GM23338 (cell line): ENCODE data around the gene AOAH. TPM values are rescaled to one million over a fixed set of nuclear protein-coding genes. Genes with fewer than 3 reads are reported as not detected.

ENCODE experiments used
- ATAC-seq: fragments of 200-7000 bp; cut with Tn5 transposase; 3 replicates; pipeline ENCODE4 v1.9.1; 2020
- DNase-seq: peaks from one replicate; pipeline ENCODE4 v3.0.0-alpha.2; 2015; ENCODE audit warnings: low spot score
- H2AFZ ChIP-seq: fragments of 200-600 bp; sonication (generic); 2 replicates; pipeline ENCODE4 v1.8.0; 2016; ENCODE audit warnings: antibody characterized with exemption, mild to moderate bottlenecking, moderate library complexity
- H3F3A ChIP-seq: fragments of 200-600 bp; sonication (generic); replicated peaks from 2 replicates; pipeline ENCODE4 v1.8.0; 2017; ENCODE audit warnings: antibody characterized with exemption, mixed run types, low read depth
- H3K27ac ChIP-seq: fragments of 200-600 bp; sonication (generic); 2 replicates; pipeline ENCODE4 v1.6.1; 2016; ENCODE audit warnings: low read depth
- H3K27me3 ChIP-seq: fragments of 200-600 bp; sonication (generic); 2 replicates; pipeline ENCODE4 v1.8.0; 2016; ENCODE audit warnings: mild to moderate bottlenecking, mixed run types, moderate library complexity; ENCODE audit not compliant: insufficient read depth
- H3K36me3 ChIP-seq: fragments of 200-600 bp; sonication (generic); 2 replicates; pipeline ENCODE4 v1.8.0; 2016; ENCODE audit warnings: mild to moderate bottlenecking; ENCODE audit not compliant: insufficient read depth
- H3K4me1 ChIP-seq: fragments of 200-600 bp; sonication (generic); 2 replicates; pipeline ENCODE4 v1.8.0; 2016; ENCODE audit warnings: mild to moderate bottlenecking, moderate library complexity; ENCODE audit not compliant: insufficient read depth
- H3K4me2 ChIP-seq: fragments of 200-600 bp; sonication (generic); 2 replicates; pipeline ENCODE4 v1.7.1; 2017; ENCODE audit warnings: mixed run types
- H3K4me3 ChIP-seq: fragments of 200-600 bp; sonication (generic); 2 replicates; pipeline ENCODE4 v1.6.1; 2016; ENCODE audit warnings: mixed run types
- H3K79me2 ChIP-seq: fragments of 200-600 bp; sonication (generic); replicated peaks from 2 replicates; pipeline ENCODE4 v1.8.0; 2017; ENCODE audit warnings: mild to moderate bottlenecking; ENCODE audit not compliant: insufficient read depth
- H3K9me2 ChIP-seq: fragments of 200-600 bp; sonication (generic); 2 replicates; pipeline ENCODE4 v1.8.0; 2017; ENCODE audit not compliant: insufficient read depth
- H4K20me1 ChIP-seq: fragments of 200-600 bp; sonication (generic); replicated peaks from 2 replicates; pipeline ENCODE4 v1.8.0; 2017; ENCODE audit warnings: mild to moderate bottlenecking; ENCODE audit not compliant: insufficient read depth
- H3K27ac Mint-ChIP-seq: 2 replicates; pipeline ENCODE4 v1.8.0; 2020; ENCODE audit warnings: inconsistent platforms, mild to moderate bottlenecking, moderate library complexity, mixed read lengths
- H3K27me3 Mint-ChIP-seq: 3 replicates; pipeline ENCODE4 v1.8.0; 2022; ENCODE audit warnings: low read depth, mild to moderate bottlenecking, moderate library complexity, mixed read lengths, inconsistent platforms; ENCODE audit not compliant: insufficient read depth, poor library complexity
- H3K36me3 Mint-ChIP-seq: 3 replicates; pipeline ENCODE4 v1.8.0; 2021; ENCODE audit warnings: low read depth, mild to moderate bottlenecking, inconsistent platforms, moderate library complexity, mixed read lengths
- H3K4me1 Mint-ChIP-seq: 3 replicates; pipeline ENCODE4 v1.8.0; 2020; ENCODE audit warnings: mild to moderate bottlenecking, inconsistent platforms, mixed read lengths
- H3K4me3 Mint-ChIP-seq: 3 replicates; pipeline ENCODE4 v1.8.0; 2021; ENCODE audit warnings: moderate library complexity, mild to moderate bottlenecking, inconsistent platforms, mixed read lengths
- H3K9me3 Mint-ChIP-seq: 3 replicates; pipeline ENCODE4 v1.8.0; 2020; ENCODE audit warnings: moderate library complexity, mild to moderate bottlenecking, inconsistent platforms, mixed read lengths
- CREB1 ChIP-seq: fragments of 250-450 bp; sonication (Bioruptor Pico); IDR thresholded peaks from 2 replicates; pipeline ENCODE4 v1.5.0; 2020; ENCODE audit warnings: low read depth, mild to moderate bottlenecking, moderate library complexity
- ETS1 ChIP-seq: IDR thresholded peaks from 2 replicates; pipeline ENCODE4 v1.6.1; 2016; ENCODE audit warnings: antibody characterized with exemption
- EZH2phosphoT487 ChIP-seq: fragments of 200-600 bp; sonication (generic); IDR thresholded peaks from one replicate; pipeline ENCODE4 v1.8.1; 2018; ENCODE audit warnings: antibody characterized with exemption; ENCODE audit not compliant: unreplicated experiment
- JUNB ChIP-seq: IDR thresholded peaks from one replicate; pipeline ENCODE4 v1.6.1; 2016; ENCODE audit warnings: antibody characterized with exemption; ENCODE audit not compliant: unreplicated experiment
- NANOG ChIP-seq: IDR thresholded peaks from 2 replicates; pipeline ENCODE4 v1.6.1; 2016; ENCODE audit warnings: antibody characterized with exemption, borderline replicate concordance
- REST ChIP-seq: IDR thresholded peaks from one replicate; pipeline ENCODE4 v1.6.1; 2018; ENCODE audit warnings: antibody characterized with exemption; ENCODE audit not compliant: unreplicated experiment
- STAT1 ChIP-seq: IDR thresholded peaks from one replicate; pipeline ENCODE4 v1.6.1; 2016; ENCODE audit warnings: antibody characterized with exemption; ENCODE audit not compliant: unreplicated experiment
- ZNF331 ChIP-seq: fragments of 250-450 bp; sonication (Bioruptor Pico); IDR thresholded peaks from 2 replicates; pipeline ENCODE4 v1.5.0; 2020; ENCODE audit warnings: low read depth, mild to moderate bottlenecking, moderate library complexity
- polyA plus RNA-seq: library from polyadenylated mRNA; unstranded; fragments of >200 nt; fragmentation: Nextera tagmentation; extraction: Ambion mirVana; gene quantifications from 2 replicates; pipeline ENCODE4 v1.2.1, GENCODE V29; 2016
- total RNA-seq: library from RNA; depleted of rRNA; stranded (reverse); fragments of >200 nt; shearing (Covaris generic); gene quantifications from 2 replicates; pipeline ENCODE4 v1.2.3, GENCODE V29; 2014
- TF ChIP-seq, protein P1 (sequence below), 2 experiments: fragments of 200-600 bp in 1 of 2; sonication (generic) in 1 of 2; conservative IDR thresholded peaks; 2 replicates each; pipeline versions ENCODE4 v1.5.1 to v1.6.1; 2016 to 2017; ENCODE audit warnings: antibody characterized with exemption in 2 of 2, low read depth in 2 of 2, mild to moderate bottlenecking in 2 of 2, moderate library complexity in 1 of 2

Gene AOAH
- total and polyA plus RNA-seq, 2 experiments from 2014 or later = not detected

GRCh38 chr7:36671432-36671829 lies 52.9 kb downstream of the AOAH start:
- H3K4me3 Mint-ChIP-seq = no peak overlapping the region
- Histone ChIP-seq H3K27me3 (no peaks in the 10 kb centered on the region), H3K4me3 (no peak overlapping the region), H3K9me2 (no peaks in the 10 kb centered on the region), H3K4me2 (no peak overlapping the region), H3K27ac (no peak overlapping the region), H3K79me2 (no peaks in the 10 kb centered on the region), H3K36me3 (no peaks in the 10 kb centered on the region), H4K20me1 (no peaks in the 10 kb centered on the region), H2AFZ (no peak overlapping the region), H3K4me1 (no peaks in the 10 kb centered on the region), H3F3A (no peaks in the 10 kb centered on the region)
- H3K4me1 Mint-ChIP-seq = peaks cover 3% of the 10 kb centered on the region; the same call in 2 of the 3 replicates
- DNase-seq (no peak), ATAC-seq (no peak)
- peaks cover 4% of the 10 kb centered on the region for H3K27me3 Mint-ChIP-seq
- no peaks in the 10 kb centered on the region for H3K36me3 Mint-ChIP-seq
- TF ChIP-seq NANOG (no peak), ZNF331 (CRISPR knock-in tag) (no peak), CREB1 (no peak), ETS1 (no peak), STAT1 (no peak), REST (no peak), EZH2phosphoT487 (no peak), JUNB (no peak)
- TF ChIP-seq, protein P1, sequence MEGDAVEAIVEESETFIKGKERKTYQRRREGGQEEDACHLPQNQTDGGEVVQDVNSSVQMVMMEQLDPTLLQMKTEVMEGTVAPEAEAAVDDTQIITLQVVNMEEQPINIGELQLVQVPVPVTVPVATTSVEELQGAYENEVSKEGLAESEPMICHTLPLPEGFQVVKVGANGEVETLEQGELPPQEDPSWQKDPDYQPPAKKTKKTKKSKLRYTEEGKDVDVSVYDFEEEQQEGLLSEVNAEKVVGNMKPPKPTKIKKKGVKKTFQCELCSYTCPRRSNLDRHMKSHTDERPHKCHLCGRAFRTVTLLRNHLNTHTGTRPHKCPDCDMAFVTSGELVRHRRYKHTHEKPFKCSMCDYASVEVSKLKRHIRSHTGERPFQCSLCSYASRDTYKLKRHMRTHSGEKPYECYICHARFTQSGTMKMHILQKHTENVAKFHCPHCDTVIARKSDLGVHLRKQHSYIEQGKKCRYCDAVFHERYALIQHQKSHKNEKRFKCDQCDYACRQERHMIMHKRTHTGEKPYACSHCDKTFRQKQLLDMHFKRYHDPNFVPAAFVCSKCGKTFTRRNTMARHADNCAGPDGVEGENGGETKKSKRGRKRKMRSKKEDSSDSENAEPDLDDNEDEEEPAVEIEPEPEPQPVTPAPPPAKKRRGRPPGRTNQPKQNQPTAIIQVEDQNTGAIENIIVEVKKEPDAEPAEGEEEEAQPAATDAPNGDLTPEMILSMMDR (conservative IDR thresholded peaks at IDR 0.05; ENCODE audit: low read depth in 2 of 2) = no peak
- no peak overlapping the region for H3K27ac Mint-ChIP-seq
- no peaks in the 10 kb centered on the region for H3K9me3 Mint-ChIP-seq
